Fibroblast of skin of right biceps (primary cell): ENCODE results near the gene CEP112.
A peak's percentile ranks its signal among the peaks of the same experiment; 100 is the strongest.

Experiments
- DNase-seq: peaks from one replicate; pipeline ENCODE4 v3.0.0-alpha.2; 2013

CEP112 gene

GRCh38 chr17:65718601-65719000 lies 473.3 kb downstream of the CEP112 start:
- DNase-seq: no peak

GRCh38 chr17:65712383-65713267 lies 479.3 kb downstream of the CEP112 start:
- DNase-seq: no peak

- no peak for DNase-seq
These were observed 480.2 kb downstream of the CEP112 start for GRCh38 chr17:65711671-65712276.

- DNase-seq: no peak
These were observed 484.2 kb downstream of the CEP112 start for GRCh38 chr17:65707780-65708179.

- DNase-seq: no peak
These were observed 487.2 kb downstream of the CEP112 start for GRCh38 chr17:65704731-65705130.

- DNase-seq: peak; percentile 23
These were observed 488.0 kb downstream of the CEP112 start for GRCh38 chr17:65703891-65704290.

- no peak for DNase-seq
These were observed 492.5 kb downstream of the CEP112 start for GRCh38 chr17:65699459-65699858.

GRCh38 chr17:65698381-65699061 lies 493.4 kb downstream of the CEP112 start:
- DNase-seq: peak; percentile 80

- no peak for DNase-seq
These were observed 494.3 kb downstream of the CEP112 start for GRCh38 chr17:65697661-65698060.

- DNase-seq: peak; percentile 83
These were observed 495.1 kb downstream of the CEP112 start for GRCh38 chr17:65696739-65697394.

GRCh38 chr17:65694601-65695000 lies 497.3 kb downstream of the CEP112 start:
- DNase-seq: no peak

GRCh38 chr17:65690626-65691310 lies 501.2 kb downstream of the CEP112 start:
- DNase-seq: no peak

- DNase-seq: no peak
These were observed 503.6 kb downstream of the CEP112 start for GRCh38 chr17:65688307-65688706.

- no peak for DNase-seq
These were observed 506.8 kb downstream of the CEP112 start for GRCh38 chr17:65685110-65685509.

- peak; percentile 49 for DNase-seq
These were observed 507.3 kb downstream of the CEP112 start for GRCh38 chr17:65684631-65685030.

- DNase-seq: no peak
These were observed 508.5 kb downstream of the CEP112 start for GRCh38 chr17:65683428-65683827.

- DNase-seq: peak; percentile 28
These were observed 510.2 kb downstream of the CEP112 start for GRCh38 chr17:65681763-65682162.

- no peak for DNase-seq
These were observed 512.6 kb downstream of the CEP112 start for GRCh38 chr17:65679165-65679845.

GRCh38 chr17:65678546-65678945 lies 513.4 kb downstream of the CEP112 start:
- DNase-seq: peak; percentile 55

- DNase-seq: peak; percentile 68
These were observed 514.0 kb downstream of the CEP112 start for GRCh38 chr17:65677932-65678331.

GRCh38 chr17:65674246-65675045 lies 517.5 kb downstream of the CEP112 start:
- DNase-seq: no peak
